CD1c-positive myeloid dendritic cell (primary cell): ENCODE data around the gene OR4D10.
A peak's percentile ranks its signal among the peaks of the same experiment; 100 is the strongest.
"Not testable (repeated sequence)": the region's sequence is repeated elsewhere in the genome, so short reads cannot be mapped to it uniquely, and the experiment has no call there.

Experiments
- DNase-seq: peaks from one replicate; pipeline ENCODE4 v3.0.0-alpha.2; 2016; ENCODE audit errors: extremely low spot score

OR4D10 gene

DNA sequence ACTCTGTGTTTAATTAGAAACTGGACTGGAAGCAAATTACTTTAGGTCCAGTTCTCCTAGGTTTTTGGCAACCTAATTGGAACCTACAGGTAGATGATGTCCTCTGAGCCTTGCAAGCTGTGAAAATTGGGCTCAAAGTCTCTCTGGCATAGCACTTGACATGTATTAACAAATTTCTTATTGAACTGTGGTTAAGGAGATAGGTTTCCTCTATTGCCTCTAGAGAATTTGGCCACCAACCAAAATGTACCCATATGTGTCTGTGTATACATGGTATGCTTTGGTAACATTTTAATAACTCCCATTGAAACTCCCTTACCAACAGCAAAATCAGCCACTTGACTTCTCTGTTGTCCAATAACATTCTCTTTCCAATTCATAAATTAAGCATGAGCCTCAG is at the start of gene OR4D10:
Gene OR4D10, plus strand, starts transcription at position 301 of the 400 bp plus-strand sequence. CDS start 4,115 bp downstream, outside the sequence.
- no peak for DNase-seq

DNA sequence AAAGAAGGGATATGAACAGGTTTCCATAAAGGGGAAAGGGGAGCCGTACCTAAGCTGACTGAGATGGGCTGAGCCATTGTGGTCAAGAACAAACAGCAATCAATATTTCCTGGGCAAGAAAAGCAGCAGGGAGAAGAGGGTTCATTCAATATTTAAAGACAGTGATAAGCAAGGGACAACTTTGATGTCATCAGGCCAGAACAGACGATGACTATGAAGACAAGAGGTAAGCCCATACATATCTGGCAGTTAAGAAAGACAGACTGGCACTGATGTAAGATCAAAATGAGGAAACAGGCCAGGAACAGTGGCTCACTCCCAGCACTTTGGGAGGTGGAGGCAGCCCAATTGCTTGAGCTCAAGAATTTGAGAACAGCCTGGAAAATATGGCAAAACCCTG is 49.3 kb upstream of the OR4D10 start:
- DNase-seq = no peak

DNA sequence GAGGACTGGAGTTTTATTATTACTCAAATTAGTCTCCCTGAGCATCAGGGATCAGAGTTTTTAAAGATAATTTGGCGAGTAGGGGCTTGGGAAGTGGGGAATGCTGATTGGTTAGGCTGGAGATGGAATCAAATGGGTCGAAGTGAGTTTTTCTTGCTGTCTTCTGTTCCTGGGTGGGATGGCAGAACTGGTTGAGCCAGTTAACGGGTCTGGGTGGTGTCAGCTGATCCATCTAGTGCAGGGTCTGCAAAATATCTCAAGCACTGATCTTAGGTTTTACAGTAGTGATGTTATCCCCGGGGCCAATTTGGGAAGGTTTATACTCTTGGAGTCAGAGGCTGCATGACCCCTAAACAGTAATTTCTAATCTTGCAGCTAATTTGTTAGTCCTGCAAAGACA is 48.0 kb upstream of the OR4D10 start:
- DNase-seq = no peak

DNA sequence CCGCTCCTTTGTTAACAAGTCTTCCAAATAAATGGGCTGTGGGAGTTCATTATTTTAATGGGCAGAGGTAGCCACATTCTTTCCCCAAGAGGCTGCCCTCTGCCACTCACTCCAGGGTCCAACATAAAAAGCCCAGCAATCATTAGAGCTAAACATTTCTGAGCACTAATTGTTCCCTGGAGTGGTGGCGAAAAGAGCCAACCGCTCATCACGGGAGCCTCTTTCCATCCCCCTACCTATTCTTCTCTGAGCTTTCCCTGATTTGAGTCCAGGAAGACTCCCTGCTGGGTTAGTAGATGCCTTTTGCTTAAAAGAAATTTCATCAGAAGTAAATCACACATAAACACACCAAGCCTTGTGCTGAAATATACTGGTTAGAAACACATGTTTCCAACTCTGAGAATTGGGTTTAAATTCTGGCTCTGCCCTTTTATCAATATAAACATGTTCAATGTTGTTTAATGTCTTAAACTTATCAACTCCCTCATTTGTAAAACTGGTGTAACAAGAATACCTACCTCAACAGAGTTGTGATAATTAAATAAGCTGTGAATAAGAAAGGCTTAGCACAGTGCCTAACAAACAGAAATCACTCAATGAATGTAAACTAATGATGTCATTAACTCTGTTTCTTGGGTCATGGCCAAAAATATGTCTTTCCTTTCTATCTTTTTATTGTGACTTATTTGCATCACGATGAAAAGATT is 46.6 kb upstream of the OR4D10 start, which contains the start of gene OR5A2:
Gene OR5A2, minus strand, starts transcription at position 53 of the 707 bp plus-strand sequence. CDS start 3,460 bp downstream, outside the sequence.
- no peak for DNase-seq

DNA sequence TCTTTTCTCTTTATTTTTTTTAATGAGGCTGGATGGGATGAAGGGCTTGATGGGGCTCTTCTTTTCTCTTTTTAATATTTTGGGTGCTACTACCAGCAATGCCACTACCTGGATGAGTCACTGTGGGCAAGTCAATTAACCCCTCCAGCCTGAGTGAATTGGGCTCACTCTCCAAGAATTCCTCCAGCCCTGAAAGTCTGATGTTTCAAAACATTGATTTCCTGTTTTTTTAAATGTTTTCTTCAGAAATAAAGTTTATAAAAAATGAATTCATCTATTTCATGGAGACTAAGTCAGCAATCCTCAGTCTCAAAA is 46.1 kb upstream of the OR4D10 start:
- DNase-seq = no peak

DNA sequence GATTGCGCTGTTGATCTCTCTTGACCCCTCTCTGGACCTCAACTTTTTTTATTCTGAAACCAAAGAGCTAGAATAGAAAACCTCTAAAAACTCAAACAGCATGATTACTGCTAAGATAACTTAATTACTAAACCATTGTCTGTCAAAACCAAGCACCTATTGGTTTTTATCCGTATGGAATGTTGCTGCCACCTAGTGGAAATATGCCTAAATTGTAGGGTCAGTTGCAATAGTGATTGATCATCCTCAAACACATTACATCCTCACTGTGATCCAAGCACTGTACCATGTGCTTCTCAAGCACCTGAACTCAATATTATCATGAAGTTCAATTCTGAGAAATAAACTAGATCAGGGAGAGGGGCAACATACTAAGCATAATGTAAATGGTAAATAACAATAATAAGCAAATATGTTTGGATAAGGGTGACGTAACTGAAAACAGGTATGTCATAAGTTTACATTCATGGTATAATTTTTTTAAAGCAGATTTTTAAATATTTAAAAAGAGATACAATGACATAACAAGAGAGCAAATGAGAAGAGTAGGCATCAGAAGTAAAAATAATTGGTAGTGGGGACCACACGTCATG is 43.1 kb upstream of the OR4D10 start:
- DNase-seq = peak; percentile 85

DNA sequence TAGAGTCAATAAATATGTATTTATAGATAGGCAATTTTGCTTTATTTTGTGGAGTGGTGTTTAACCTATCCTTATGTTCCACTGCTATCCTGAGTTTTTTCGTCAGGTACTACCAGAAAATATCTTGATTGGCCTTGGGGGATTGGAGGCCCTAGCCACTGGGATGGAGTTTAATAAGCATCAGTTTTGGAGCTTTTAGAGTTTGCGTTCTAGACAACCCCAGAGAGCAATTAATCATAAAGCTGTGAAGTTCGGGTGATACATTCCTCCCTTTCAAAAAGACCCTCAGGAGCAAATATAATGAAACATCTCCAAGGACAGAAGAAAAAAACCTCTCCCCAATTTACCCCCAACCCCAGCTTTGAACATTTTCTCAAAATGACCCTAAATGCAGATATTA is 36.9 kb upstream of the OR4D10 start, which contains the start of gene OR5A1:
Gene OR5A1, plus strand, starts transcription at position 301 of the 400 bp plus-strand sequence. CDS start 6,700 bp downstream, outside the sequence.
- DNase-seq = no peak

DNA sequence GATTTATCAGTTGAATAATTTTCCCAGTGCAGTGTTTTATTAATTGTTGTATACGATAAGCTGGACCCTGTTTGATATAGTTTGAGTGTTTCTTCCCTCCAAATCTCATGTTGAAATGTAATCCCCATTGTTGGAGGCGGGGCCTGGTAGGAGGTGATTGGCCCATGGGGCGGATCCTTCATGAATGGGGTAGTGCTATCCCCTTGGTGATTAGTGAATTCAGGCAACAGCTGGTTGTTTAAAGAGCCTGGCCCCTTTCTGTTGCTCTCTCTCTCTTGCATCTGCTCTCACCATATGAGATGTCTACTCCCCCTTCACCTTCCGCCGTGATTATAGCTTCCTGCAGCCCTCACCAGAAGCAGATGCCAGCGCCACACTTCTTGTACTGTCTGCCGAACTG is 35.3 kb upstream of the OR4D10 start:
- DNase-seq = no peak

DNA sequence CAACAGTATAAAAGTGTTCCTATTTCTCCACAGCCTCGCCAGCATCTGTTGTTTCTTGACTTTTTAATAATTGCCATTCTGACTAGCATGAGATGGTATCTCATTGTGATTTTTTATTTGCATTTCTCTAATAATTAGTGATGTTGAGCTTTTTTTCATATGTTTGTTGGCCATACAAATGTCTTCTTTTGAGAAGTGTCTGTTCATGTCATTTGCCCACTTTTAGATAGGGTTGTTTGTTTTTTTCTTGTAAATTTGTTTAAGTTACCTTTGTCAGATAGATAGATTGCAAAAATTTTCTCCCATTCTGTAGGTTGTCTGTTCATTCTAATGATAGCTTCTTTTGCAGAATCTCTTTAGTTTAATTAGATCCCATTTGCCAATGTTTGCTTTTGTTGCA is 27.5 kb upstream of the OR4D10 start:
- not testable (repeated sequence) for DNase-seq

DNA sequence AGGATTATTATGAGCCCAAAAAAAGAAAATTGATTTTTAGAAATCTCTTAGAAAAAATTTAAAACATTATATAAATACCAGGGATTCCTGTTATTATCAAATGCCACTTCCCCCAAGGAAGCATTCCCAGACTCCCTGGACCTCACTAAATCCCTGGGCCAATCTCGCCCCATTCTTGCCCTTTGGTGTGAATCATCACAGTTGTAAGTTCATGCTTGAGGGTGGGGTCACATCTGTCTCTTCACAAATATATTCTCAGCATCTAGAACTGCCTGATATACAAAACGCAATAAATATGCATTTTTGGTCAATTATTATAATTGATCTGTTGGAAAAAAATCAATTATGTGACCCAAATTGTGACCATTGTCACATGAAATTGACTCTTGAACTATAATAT is 24.6 kb upstream of the OR4D10 start:
- DNase-seq = no peak

DNA sequence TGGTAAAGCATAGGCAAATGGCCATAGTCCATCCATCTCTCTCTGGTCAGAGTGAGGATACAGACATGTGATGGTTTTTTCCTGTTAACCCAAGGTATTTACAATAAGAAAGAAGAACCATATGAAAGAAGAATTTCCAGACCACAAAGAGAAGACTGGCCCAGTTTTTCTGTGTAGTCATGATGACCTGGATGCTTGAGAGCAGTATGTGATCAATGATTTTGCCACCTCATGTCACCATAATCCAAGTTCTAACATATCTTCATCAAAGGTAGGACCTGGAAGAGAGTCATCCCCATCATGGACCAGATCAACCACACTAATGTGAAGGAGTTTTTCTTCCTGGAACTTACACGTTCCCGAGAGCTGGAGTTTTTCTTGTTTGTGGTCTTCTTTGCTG is 16.5 kb upstream of the OR4D10 start, which contains the start of gene OR4D6:
Gene OR4D6, plus strand, starts transcription at position 301 of the 400 bp plus-strand sequence. Its CDS starts 0 bp downstream, at position 301.
- no peak for DNase-seq

DNA sequence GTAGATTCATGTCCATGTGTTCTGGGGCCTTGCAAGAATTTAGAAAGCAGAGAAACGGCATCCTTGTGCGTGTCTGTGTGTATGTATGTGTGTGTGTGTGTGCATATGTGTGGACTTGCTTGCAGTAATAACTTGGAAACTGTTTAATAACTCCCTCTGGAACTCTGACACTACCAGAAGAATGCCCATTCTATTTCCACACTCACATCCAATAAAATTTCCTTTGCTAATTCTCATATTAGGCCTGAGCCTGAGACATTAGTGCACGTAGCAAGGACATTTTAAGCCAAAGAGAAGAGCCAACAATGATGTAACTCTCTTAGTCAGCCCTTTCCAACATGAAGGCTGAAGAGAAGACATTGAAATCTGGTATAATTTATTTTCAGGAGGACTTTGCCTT is 13.2 kb upstream of the OR4D10 start:
- no peak for DNase-seq

DNA sequence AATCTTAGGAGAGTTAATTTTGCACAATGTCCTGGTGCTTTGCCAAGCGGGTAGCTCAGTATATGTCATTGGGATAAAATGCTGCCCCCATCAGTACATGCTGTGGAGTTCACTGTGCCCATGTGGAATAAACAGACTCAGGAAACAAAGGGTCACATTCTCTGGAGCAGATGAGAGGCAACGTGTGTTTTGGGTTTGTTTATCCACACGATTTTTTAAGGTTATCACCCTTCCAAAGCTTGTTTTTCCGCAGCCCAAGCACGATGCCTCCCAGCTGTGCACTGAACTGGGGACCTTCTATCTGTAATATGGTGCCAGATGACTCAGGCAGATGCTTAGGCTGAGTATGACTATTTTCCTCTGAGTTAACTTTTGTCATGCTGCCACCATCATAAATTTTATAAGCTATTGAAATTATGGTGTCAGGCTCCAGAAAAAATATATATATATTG is 9.9 kb upstream of the OR4D10 start:
- DNase-seq = no peak

DNA sequence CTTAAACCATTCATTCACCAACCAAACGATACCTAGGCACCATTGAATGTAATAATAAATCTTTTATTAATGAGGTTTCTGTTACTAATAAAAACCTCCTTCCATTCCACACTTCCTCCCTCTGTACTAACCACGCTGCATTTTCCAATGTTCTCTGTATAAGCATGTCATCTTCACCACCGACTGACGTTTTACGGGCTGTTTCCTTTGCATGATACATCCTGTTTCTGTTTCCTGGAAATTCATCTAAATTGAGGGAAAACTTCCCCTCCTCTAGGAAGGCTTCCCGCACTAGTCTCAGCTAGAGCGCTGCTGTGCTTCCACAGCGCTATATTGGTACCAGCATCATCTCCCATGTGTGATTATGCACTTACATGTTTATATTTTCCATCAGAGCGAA is 2.1 kb downstream of the OR4D10 start:
- DNase-seq = no peak

DNA sequence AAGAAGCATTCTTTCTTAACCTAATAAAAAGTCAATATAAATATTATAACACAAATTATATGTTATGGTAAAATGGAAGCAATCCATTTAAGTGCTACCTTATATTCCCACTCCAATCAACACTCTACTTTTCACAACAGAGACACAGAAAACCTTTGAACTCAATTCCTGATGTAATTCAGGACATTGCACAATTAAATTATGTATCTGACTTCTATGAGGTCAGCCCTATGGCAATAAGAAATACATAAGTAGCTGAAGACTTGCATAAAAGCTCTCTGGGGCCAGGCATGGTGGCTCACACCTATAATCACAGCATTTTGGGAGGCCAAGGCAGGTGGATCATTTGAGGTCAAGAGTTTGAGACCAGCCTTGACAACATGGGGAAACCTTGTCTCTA is 6.8 kb downstream of the OR4D10 start:
- no peak for DNase-seq

DNA sequence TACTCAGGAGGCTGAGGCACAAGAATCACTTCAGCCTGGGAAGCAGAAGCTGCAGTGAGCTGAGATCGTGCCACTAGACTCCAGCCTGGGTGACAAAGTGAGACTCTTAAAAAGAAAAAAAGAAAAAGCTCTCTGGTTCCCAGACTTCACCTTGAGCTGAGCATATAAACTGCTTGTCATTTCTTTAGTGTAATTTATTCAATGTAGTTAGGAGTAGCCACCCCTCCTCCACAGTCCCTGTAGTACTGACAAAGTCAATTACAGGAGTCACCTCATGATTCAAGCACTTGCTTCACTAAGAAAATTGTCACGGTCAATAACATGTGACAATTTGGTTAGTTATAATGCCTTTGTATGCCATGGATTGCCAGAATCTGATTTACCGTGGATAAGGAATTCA is 7.2 kb downstream of the OR4D10 start:
- DNase-seq = no peak

DNA sequence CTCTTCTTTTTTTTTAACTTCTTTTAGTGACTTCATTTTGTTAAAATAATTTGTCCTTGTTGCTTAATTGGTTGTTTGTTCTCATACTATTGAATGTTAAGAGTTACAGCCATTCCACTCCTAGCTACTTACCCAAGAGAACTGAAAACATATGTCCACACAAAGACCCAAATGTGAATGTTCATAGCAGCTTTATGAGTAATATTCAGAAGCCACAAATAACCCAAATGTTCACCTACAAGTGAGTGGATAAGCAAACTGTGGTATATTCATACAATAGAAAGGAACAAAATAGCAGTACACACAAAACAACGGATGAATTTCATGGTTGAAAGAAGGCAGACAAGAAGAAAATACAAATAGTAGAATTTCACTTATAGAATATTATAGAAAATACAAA is 28.8 kb downstream of the OR4D10 start:
- no peak for DNase-seq

DNA sequence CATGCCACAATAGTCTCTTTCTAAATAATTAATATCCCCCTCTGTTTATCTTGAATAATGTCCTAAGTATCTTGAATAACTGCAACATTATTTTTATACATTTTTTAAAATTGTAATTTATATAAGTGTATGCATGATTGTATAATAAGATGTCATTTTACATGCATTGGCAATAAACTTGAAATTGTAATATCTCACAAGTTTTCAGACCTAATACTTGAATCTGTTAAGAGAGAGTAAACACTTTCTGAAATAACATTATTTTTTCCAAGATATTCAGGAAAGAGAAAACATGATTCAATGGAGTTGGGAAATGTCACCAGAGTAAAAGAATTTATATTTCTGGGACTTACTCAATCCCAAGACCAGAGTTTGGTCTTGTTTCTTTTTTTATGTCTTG is 30.2 kb downstream of the OR4D10 start, which contains the start of gene OR4D11:
Gene OR4D11, plus strand, starts transcription at position 301 of the 400 bp plus-strand sequence. Its CDS starts 0 bp downstream, at position 301.
- DNase-seq = no peak

DNA sequence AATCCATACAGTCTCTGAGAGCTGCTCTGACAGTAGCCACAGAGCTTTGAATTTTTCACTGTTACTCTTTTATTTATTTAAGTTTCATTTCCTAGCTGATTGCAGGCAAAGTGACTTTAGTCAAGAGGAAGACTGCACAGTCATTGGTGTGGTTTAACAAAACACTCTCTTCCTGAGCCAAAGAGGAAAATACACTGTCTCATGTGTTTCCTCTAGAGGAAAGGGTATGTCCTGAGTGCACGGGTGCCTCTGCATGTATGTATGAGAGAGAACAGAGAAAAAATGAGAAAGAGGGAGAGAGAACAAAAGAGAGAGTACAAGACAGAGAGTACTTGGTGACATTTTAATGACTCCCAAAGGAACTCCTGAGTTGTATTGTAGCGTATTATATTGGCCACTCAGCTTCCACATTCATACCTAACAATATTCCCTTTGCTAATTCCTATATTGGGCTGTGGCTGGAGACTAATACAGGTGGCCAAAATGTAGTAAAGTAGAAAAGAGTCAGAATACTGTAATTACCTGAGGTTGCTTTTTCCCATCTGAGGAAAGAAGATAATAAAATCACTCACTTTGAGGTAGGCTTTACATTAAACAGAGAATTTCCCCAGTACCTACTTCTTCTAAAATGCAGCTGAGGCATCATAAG is 38.0 kb downstream of the OR4D10 start, which contains the start of gene OR4D9:
Gene OR4D9, plus strand, starts transcription at position 599 of the 649 bp plus-strand sequence. CDS start 3,374 bp downstream, outside the sequence.
- DNase-seq = no peak

DNA sequence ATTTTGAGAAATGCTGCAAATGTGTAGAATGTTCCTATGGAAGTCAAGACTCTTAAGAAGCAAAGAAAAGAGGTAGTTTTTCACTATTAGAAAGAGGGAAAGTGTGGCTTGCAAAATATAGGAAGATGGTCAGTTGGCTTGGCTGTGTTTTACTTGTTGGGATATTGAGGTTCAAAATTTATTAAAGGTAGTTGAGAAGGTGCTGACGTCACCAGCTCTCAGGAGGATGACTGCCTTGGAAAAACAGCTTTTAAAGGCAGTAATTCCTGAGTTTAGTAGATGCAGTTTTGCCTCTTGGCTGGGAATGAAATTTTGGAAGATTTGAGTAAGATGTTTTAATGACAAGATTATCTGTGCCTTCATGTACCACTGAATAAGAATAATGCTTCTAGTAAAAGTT is 38.6 kb downstream of the OR4D10 start:
- no peak for DNase-seq

DNA sequence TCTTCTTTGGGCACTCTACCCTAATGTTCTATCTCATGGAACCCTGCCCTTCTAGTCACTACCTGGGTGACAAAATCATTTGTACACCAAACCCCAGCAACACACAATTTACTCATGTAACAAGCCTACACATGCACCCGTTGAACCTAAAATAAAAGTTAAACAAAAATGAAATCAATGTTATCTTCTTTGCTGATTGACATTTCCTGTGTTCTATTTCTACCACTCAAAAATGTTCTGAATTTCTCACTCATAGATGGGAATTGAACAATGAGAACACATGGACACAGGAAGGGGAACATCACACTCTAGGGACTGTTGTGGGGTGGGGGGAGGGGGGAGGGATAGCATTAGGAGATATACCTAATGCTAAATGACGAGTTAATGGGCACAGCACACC is 47.0 kb downstream of the OR4D10 start:
- DNase-seq = not testable (repeated sequence)

DNA sequence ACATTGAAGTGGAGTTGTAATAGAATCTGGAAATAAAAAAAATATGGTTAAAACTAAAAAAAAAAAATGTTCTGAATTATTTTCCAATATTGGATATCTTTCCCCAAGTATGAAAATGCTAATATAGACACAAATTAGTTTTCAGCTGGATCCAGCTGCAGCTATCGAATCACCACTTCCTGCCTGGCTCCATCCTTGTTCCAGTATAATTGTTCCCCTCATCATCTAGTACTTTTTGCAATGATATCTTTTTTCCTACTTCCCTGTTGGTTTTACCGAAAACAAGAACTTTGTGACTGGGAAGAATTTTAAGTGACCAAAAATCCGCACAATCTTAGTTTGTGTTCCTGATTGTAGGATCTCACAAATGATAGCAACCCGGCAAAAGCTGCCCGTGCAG is 47.6 kb downstream of the OR4D10 start:
- DNase-seq = no peak

DNA sequence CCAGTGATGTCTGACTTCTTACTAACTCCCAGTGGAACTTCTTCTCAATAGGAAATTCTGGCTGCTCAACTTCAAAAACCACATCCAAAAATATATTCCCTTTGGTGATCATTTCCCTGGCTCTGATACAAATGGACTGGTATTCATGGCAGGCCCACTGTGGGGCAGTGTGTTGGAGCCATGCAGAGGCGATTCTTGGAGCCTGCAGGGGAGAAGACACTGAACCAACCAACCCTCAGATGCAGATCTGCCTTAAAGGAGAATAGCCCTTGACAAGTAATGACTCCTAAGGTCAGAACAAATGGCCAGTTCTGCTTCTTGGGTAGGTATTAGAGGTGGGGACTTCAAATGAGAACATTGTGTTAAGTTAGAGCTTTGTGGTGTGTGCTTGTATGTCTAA is 50.4 kb downstream of the OR4D10 start:
- no peak for DNase-seq
